Retina (tissue), 1 donor: ENCODE data around the gene ZDHHC18.

ENCODE experiments used
- DNase-seq: peaks from one replicate; pipeline ENCODE4 v3.0.0-alpha.2; 2016

The ZDHHC18 gene

DNA sequence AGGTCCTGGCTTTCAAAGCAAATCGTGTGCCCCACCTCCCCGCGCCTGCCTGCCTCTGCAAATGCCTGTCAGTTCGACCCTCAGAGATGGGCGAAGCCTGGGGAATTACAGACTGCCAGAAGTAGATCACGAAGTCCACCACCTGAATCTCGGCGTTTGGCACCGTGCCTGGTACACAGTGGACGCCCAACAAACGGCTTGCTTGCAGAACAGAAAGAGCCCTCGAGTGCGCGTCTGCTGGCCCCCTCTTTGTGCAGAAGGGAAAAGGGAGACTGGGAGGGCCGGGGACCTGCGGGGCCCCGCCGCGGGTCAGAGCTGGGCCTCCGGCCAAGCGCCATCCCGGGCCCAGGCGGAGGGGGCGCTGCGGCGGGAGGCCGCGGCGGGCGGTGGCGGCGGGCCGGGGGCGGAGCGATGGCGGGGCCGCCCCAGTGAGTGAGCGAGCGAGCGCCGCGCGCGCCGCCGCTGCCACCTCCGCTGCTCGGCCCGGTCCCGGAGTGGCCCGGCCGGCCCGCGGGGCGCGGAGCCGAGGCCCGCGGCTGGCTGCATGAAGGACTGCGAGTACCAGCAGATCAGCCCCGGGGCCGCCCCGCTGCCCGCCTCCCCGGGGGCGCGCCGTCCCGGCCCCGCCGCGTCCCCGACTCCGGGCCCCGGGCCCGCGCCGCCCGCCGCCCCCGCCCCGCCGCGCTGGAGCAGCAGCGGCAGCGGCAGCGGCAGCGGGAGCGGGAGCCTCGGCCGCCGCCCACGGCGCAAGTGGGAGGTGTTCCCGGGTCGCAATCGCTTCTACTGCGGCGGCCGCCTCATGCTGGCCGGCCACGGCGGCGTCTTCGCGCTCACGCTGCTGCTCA lies at the start of gene ZDHHC18:
ZDHHC18 (plus strand) TSS at position 428 of the 845 bp plus-strand sequence; CDS start at position 545, 117 bp downstream.
- DNase-seq = peak; percentile 86

- DNase-seq = no peak
Observed at GRCh38 chr1:26779098-26779668, 47.3 kb upstream of the ZDHHC18 start.

DNA sequence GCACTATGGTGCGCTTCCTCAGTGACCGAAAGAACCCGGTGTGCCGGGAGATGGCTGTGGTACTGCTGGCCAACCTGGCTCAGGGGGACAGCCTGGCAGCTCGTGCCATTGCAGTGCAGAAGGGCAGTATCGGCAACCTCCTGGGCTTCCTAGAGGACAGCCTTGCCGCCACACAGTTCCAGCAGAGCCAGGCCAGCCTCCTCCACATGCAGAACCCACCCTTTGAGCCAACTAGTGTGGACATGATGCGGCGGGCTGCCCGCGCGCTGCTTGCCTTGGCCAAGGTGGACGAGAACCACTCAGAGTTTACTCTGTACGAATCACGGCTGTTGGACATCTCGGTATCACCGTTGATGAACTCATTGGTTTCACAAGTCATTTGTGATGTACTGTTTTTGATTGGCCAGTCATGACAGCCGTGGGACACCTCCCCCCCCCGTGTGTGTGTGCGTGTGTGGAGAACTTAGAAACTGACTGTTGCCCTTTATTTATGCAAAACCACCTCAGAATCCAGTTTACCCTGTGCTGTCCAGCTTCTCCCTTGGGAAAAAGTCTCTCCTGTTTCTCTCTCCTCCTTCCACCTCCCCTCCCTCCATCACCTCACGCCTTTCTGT lies 46.0 kb upstream of the ZDHHC18 start:
- DNase-seq = no peak

- DNase-seq = no peak
Observed at GRCh38 chr1:26781206-26781825, 45.2 kb upstream of the ZDHHC18 start.

DNA sequence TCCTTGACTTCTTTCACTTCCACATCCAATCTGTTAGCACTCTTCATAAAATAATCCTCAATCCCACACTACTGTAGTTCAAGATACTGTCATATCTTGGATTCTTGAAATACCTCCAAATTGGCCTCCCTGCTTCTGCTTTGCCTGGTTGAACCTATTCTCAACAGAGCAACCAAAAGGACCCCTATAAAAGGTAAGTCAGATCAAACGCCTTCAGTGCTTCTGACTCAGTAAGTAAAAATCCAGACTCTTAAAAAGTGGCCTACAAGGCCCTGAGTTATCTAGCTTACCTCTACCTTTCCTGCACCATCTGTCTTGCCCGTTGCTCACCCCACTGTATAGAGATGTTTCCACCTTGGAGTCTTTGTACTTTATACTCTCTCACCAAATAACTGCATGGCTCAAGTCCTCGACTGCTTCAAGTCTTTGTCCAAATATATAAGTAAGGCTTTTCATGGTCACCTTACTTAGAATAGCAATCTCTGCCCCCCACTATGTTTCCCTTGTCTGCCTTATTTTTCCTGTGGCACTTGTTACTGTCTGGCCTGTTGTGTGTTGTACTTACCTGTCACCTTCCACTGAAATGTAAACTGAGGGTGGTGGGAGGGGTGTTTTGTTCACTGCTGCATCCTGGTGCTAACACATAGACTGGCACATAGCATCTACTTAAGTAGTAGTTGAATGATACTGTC lies 43.8 kb upstream of the ZDHHC18 start:
- no peak for DNase-seq

DNA sequence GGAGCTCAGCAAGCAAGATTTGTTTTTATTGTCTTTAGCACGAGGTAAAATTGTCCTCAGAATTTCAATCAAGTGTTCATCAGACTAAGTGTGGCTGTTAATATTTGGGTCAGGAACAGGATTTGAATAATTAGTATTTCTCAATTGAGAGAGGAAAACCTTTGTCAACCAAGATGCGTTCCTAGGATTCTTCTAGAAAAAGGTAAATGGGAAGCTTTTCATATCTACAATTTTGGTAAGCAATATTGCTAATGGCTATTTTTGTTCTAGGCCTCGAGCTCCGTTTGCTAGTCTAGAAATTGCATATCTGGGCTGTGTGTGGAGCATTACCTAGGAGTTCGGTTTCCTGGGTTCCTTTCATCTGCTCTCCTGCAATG lies 42.9 kb upstream of the ZDHHC18 start:
- no peak for DNase-seq

- DNase-seq = peak; percentile 77
Observed at GRCh38 chr1:26784023-26784871, 42.2 kb upstream of the ZDHHC18 start.

DNA sequence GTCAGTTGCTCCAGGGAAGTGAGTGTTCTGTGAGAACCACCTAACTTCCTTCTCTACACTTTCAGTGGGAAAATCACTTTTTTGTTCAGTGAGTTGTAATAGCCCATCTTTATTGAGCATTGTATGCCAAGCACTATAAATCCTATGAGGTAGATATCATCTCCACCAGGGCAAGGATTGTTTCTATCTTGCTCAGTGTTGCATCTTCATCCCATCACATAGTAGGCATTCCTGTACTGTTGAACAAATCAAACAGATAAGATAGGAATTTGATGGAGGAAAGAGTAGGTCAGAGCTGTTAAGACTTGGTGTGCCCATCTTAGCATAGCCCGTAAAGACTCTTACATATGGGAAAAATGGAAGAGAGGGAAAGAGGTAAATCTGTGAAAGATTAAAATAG lies 41.6 kb upstream of the ZDHHC18 start:
- DNase-seq = no peak

DNA sequence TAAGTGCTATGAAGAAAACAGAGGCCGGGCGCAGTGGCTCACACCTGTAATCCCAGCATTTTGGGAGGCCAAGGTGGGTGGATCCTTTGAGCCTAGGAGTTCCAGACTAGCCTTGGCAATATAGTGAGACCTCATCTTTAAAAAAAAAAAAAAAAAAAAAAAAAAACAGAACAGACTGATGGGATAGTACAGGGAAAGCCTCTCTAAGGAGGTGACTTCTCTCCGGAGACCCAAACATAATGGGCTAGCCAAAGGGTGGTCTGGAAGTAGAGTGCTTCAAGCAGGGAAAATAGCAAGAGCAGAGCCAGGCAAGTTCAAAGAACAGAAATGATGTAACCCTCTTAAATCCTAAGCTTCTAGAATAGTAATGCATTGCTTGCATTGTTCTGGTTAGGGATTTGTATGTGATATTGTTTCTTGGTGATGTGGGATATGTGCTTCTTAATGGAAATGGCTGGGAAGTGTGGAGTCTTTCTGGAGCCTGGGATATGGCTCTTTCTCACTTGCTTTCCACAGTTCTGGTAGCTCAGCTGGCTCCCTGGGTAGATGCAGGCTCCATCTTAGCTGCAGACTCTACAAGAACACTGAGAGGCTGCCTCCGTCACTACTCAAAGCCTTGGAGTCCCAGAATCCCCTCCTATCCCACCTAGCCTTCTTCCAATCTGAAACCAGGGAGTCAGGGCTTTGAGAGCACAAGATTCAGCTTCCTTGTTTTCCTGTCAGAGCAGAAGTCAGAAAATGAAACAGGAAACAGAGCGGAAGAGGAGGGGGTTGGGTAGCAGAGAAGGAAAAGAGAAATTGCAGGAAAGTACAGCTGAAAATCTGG lies 40.7 kb upstream of the ZDHHC18 start:
- DNase-seq = peak; percentile 51

- DNase-seq = peak; percentile 75
Observed at GRCh38 chr1:26786437-26787380, 39.8 kb upstream of the ZDHHC18 start.

- DNase-seq = no peak
Observed at GRCh38 chr1:26787381-26787705, 39.1 kb upstream of the ZDHHC18 start.

- peak; percentile 99 for DNase-seq
Observed at GRCh38 chr1:26787706-26788514, 38.6 kb upstream of the ZDHHC18 start, which contains the start of gene PIGV. PIGV (plus strand) TSS chr1:26787950; CDS start chr1:26790816, 2,866 bp downstream.

DNA sequence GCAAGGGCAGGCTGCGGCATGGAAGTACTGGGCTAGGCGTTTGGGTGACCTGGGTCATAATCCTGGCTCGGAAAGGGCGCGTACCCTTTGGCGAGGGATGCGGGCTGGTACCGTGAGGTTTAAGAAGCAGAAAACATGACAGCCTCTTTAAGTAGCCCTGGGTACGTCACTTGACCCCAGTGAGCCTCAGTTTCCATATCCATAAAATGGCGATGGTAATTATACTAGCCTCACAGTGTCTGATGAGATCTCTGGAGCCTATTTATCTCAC lies 38.0 kb upstream of the ZDHHC18 start:
- DNase-seq = no peak

GRCh38 chr1:26788836-26789611 lies 37.5 kb upstream of the ZDHHC18 start:
- peak; percentile 85 for DNase-seq

GRCh38 chr1:26789612-26789865 lies 36.9 kb upstream of the ZDHHC18 start:
- DNase-seq = no peak

DNA sequence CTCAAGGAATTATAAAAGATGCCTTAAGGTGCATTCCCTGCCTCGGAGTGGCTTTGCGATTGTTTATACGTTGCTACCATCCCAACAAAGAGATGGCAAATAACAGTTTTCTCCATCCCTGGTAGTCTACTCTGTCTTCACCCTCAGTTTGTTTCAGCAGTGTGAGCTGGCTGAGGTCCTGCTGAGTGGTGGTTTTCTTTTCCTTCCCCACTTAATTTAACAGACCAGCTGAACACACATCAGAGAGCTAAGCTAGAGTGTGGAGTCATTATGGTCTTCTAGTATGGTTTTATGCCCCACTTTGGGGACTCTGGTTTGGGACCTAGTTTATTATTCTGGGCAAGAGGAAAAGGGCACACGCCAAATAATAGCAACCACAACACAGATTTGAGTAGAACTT lies 36.6 kb upstream of the ZDHHC18 start:
- DNase-seq = no peak

DNA sequence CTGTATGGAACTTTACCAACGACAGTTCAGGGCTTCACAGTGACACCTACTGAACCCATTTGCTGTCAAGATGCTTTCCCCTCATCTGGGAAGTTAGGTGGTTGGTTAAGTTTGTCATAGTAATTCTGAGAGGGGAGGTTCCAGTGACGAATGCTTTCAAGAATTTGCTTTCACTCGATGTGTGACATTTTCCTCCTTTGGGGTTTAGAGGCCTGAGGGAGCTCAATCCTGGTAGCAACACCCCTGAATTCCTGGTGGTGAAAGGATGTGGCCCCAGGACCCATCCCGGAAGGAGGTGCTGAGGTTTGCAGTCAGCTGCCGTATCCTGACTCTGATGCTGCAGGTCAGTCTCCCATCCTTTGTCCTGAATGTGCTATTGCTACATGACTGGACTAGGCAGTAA lies 35.9 kb upstream of the ZDHHC18 start:
- DNase-seq = no peak

DNA sequence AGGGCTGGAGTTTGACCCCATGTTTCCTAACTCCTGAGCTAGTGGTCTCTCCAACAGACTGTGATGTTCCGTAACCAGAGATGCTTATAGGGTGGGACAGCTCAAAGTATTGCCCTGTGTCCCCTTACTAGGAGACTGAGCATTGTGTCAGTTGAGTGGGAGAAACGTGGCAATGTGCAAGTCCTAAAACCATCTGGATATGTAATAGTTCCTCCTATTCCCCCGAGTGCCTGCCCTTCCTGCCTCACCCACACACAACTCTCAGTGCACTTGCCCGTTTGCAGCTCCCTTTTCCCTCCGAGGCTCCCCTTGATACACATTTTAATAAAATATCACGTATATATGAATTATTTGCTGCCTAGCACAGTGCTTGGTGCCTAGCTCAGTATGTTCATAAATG lies 35.3 kb upstream of the ZDHHC18 start:
- no peak for DNase-seq

GRCh38 chr1:26791626-26792025 lies 34.9 kb upstream of the ZDHHC18 start:
- no peak for DNase-seq
